OCI-LY3 (cell line): ENCODE measurements around the gene JAML.
A peak's percentile ranks its signal among the peaks of the same experiment; 100 is the strongest.

ENCODE experiments used
- H2AFZ ChIP-seq: fragments of 200-600, 300-600 bp; shearing (Covaris generic); 2 replicates; pipeline ENCODE4 v1.6.0; 2014; ENCODE audit warnings: antibody characterized with exemption, low read depth, low read length
- H3K27ac ChIP-seq: fragments of 200-600, 300-600 bp; sonication (generic); 2 replicates; pipeline ENCODE4 v1.5.1; 2014; ENCODE audit warnings: mild to moderate bottlenecking, low read length, moderate library complexity, mixed read lengths
- H3K27me3 ChIP-seq: fragments of 200-600, 300-600 bp; sonication (generic); 2 replicates; pipeline ENCODE4 v1.6.1; 2014; ENCODE audit warnings: low read depth, low read length, mixed read lengths
- H3K36me3 ChIP-seq: fragments of 200-600, 300-600 bp; sonication (generic); replicated peaks from 2 replicates; pipeline ENCODE3; 2014; ENCODE audit warnings: low read depth, low read length, mixed read lengths
- H3K4me1 ChIP-seq: fragments of 300-600, 200-600 bp; sonication (generic); 2 replicates; pipeline ENCODE4 v1.6.1; 2014; ENCODE audit warnings: low read length, mixed read lengths
- H3K4me2 ChIP-seq: fragments of 200-600, 300-600 bp; sonication (generic); 2 replicates; pipeline ENCODE4 v1.6.1; 2014; ENCODE audit warnings: low read length, mixed read lengths
- H3K4me3 ChIP-seq: fragments of 300-600, 200-600 bp; sonication (generic); 2 replicates; pipeline ENCODE4 v1.5.1; 2014; ENCODE audit warnings: antibody characterized with exemption, mild to moderate bottlenecking, low read length, moderate library complexity
- H3K79me2 ChIP-seq: fragments of 300-600, 200-600 bp; shearing (Covaris generic); 2 replicates; pipeline ENCODE4 v1.6.1; 2014; ENCODE audit warnings: mild to moderate bottlenecking, low read length, mixed read lengths
- H3K9ac ChIP-seq: fragments of 300-600, 200-600 bp; shearing (Covaris generic); 2 replicates; pipeline ENCODE4 v1.6.0; 2014; ENCODE audit warnings: mild to moderate bottlenecking, low read length, moderate library complexity
- H3K9me3 ChIP-seq: fragments of 200-600, 300-600 bp; shearing (Covaris generic); 2 replicates; pipeline ENCODE4 v1.6.1; 2014; ENCODE audit warnings: low read length, mixed read lengths; ENCODE audit not compliant: insufficient read depth
- H4K20me1 ChIP-seq: fragments of 200-600, 300-600 bp; sonication (generic); 2 replicates; pipeline ENCODE4 v1.6.1; 2016; ENCODE audit warnings: low read length, mixed read lengths; ENCODE audit not compliant: insufficient read depth
- EZH2phosphoT487 ChIP-seq: fragments of 200-600 bp; shearing (Covaris generic); IDR thresholded peaks from 2 replicates; pipeline ENCODE4 v1.6.1; 2018; ENCODE audit warnings: antibody characterized with exemption, mixed run types, low read depth
- TF ChIP-seq, protein P1 (sequence below): fragments of 200-600, 300-600 bp; sonication (generic); IDR thresholded peaks from 2 replicates; pipeline ENCODE4 v1.5.1; 2014; ENCODE audit warnings: antibody characterized with exemption, low read length, low read depth

Gene JAML

DNA sequence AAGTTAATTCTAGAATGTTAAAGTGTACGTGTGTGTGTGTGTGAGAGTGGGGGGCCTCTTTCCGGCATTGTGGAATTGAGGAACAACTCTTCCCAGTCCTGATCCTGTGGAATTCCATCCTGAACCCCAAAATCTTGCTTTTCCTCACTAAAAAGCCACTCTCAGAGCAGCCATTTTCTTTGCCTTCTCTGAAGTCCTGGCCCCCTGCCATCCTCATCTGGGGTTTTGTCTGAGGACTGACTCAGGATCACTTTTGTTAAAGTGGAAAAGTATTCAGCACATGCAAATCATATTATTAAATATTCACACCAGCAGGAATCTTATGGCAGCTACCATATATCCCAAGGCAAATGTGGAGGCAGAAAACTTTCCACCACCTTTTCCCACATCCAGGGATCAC, 76.0 kb downstream of the JAML start:
- peaks cover 11% of the 10 kb centered on the region; the same call in 1 of the 2 replicates for H3K27me3 ChIP-seq
- no peak for TF ChIP-seq EZH2phosphoT487
- TF ChIP-seq, protein P1, sequence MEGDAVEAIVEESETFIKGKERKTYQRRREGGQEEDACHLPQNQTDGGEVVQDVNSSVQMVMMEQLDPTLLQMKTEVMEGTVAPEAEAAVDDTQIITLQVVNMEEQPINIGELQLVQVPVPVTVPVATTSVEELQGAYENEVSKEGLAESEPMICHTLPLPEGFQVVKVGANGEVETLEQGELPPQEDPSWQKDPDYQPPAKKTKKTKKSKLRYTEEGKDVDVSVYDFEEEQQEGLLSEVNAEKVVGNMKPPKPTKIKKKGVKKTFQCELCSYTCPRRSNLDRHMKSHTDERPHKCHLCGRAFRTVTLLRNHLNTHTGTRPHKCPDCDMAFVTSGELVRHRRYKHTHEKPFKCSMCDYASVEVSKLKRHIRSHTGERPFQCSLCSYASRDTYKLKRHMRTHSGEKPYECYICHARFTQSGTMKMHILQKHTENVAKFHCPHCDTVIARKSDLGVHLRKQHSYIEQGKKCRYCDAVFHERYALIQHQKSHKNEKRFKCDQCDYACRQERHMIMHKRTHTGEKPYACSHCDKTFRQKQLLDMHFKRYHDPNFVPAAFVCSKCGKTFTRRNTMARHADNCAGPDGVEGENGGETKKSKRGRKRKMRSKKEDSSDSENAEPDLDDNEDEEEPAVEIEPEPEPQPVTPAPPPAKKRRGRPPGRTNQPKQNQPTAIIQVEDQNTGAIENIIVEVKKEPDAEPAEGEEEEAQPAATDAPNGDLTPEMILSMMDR = no peak
- no peaks in the 10 kb centered on the region for H3K9me3 ChIP-seq
- H3K4me2 ChIP-seq = no peak overlapping the region
- H3K9ac ChIP-seq = no peak overlapping the region
- no peak overlapping the region for H3K27ac ChIP-seq
- peaks cover 6% of the 10 kb centered on the region; the same call in 1 of the 2 replicates for H3K4me1 ChIP-seq
- H3K4me3 ChIP-seq = no peak overlapping the region
- H2AFZ ChIP-seq = no peak overlapping the region
- no peaks in the 10 kb centered on the region for H3K79me2 ChIP-seq
- H4K20me1 ChIP-seq = no peaks in the 10 kb centered on the region
- H3K36me3 ChIP-seq = no peaks in the 10 kb centered on the region

DNA sequence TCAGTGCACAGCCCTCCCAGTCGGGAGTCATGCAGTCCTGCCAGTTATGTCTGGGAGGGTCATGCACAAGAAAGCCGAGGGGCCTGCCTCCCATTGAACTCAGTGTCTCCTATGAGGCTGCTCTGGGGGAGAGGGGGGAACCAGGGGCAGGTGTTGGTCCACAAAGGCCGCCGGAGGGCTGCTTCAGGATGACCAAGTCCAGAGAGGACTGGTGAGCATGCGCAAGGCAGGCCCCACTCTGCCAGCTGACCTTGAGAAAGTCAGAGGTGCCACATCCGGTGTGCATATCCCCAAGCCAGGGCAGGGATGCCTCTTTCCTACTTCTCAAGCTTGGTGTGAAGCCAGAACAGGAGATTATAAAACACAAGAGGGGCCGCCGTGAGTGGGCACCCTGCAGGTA, 76.6 kb downstream of the JAML start:
- Histone ChIP-seq H3K79me2 (no peaks in the 10 kb centered on the region), H2AFZ (no peak overlapping the region), H3K36me3 (no peaks in the 10 kb centered on the region), H4K20me1 (no peaks in the 10 kb centered on the region), H3K27me3 (peaks cover 14% of the 10 kb centered on the region), H3K4me1 (peaks cover 6% of the 10 kb centered on the region; the same call in 1 of the 2 replicates), H3K9me3 (no peaks in the 10 kb centered on the region), H3K4me3 (no peak overlapping the region), H3K9ac (no peak overlapping the region), H3K27ac (no peak overlapping the region), H3K4me2 (no peak overlapping the region; the same call in 1 of the 2 replicates)
- no peak for TF ChIP-seq EZH2phosphoT487
- TF ChIP-seq, protein P1 = no peak

DNA sequence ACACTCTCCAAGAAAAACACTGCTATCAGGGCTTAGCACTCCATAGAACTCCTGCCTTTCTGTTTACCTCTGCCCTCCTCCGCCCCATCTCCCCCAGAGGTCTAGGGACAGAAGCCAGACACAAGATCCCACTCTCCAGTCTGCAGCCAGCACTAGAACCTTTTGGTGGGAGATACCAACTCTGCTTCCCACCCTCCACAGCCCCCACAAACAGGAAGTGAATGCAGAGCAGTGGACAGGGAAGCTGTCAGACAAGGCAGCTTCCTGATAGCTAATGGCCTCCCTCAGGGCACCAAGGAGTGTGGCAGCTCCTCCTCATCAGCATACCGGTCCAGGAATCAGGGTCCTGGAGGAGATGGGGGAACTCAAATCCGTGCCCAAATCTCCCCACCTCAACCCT, 77.3 kb downstream of the JAML start:
- TF ChIP-seq EZH2phosphoT487 = no peak
- TF ChIP-seq, protein P1 = no peak
- peak overlapping the region; percentile 35; the same call in 1 of the 2 replicates for H2AFZ ChIP-seq
- H3K9ac ChIP-seq = no peak overlapping the region
- H3K4me2 ChIP-seq = no peak overlapping the region; the same call in 1 of the 2 replicates
- peaks cover 14% of the 10 kb centered on the region for H3K27me3 ChIP-seq
- no peaks in the 10 kb centered on the region for H4K20me1 ChIP-seq
- H3K4me1 ChIP-seq = peaks cover 13% of the 10 kb centered on the region; the same call in 1 of the 2 replicates
- H3K79me2 ChIP-seq = no peaks in the 10 kb centered on the region
- no peak overlapping the region for H3K27ac ChIP-seq
- H3K36me3 ChIP-seq = no peaks in the 10 kb centered on the region
- no peaks in the 10 kb centered on the region for H3K9me3 ChIP-seq
- H3K4me3 ChIP-seq = no peak overlapping the region

DNA sequence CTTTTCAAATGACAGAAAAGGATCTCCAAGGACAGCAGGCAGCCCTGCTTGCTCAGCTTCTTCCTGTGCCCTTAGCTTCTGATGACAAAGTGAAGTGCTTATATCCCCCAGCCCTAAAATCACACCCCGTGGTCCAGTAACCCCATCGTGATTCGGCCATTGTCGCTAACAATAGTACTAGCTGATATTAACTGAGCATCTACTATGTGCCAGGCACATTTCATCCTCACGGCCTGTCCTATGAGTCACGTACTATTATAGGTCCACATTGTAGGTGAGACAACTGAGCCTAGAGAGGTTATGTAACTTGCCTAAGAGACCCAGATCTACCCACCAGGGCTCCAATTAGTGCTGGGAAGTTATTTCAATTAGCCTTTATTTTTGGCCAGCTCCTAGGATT, 78.3 kb downstream of the JAML start:
- TF ChIP-seq, protein P1 = no peak
- TF ChIP-seq EZH2phosphoT487 = no peak
- Histone ChIP-seq H3K27me3 (peaks cover 20% of the 10 kb centered on the region), H3K4me2 (peak overlapping the region; percentile 76), H3K79me2 (no peaks in the 10 kb centered on the region), H3K4me3 (peak overlapping the region; percentile 86), H3K9ac (no peak overlapping the region), H3K4me1 (peaks cover 13% of the 10 kb centered on the region; the same call in 1 of the 2 replicates), H2AFZ (no peak overlapping the region), H3K27ac (no peak overlapping the region), H3K36me3 (no peaks in the 10 kb centered on the region), H4K20me1 (no peaks in the 10 kb centered on the region), H3K9me3 (no peaks in the 10 kb centered on the region)
